ENCODE data around the gene RIMS4. TPM values are rescaled to one million over a fixed set of nuclear protein-coding genes. Genes with fewer than 3 reads are reported as not detected.

RIMS4 gene
- total RNA-seq, 1 donor from 2014 or later: 5.3 TPM

- H3K4me3 Mint-ChIP-seq: no peak overlapping the region
- DNase-seq (ENCODE audit: low spot score): no peak
- no peak overlapping the region for H3K27ac Mint-ChIP-seq
- Histone ChIP-seq H4K20me1 (ENCODE audit: low read depth) (no peaks in the 10 kb centered on the region), H3F3A (ENCODE audit: low read depth) (peaks cover 6% of the 10 kb centered on the region), H2AFZ (replicated peaks) (no peak overlapping the region), H3K9ac (no peak overlapping the region), H3K4me1 (no peaks in the 10 kb centered on the region), H3K79me2 (ENCODE audit: low read depth) (no peaks in the 10 kb centered on the region), H3K27me3 (peaks cover 25% of the 10 kb centered on the region), H3K27ac (no peak overlapping the region), H3K4me3 (no peak overlapping the region), H3K9me3 (ENCODE audit: low read depth) (no peaks in the 10 kb centered on the region), H3K36me3 (no peaks in the 10 kb centered on the region), H3K4me2 (no peak overlapping the region)
- H3K9me3 Mint-ChIP-seq: no peaks in the 10 kb centered on the region
- peaks cover 12% of the 10 kb centered on the region for H3K27me3 Mint-ChIP-seq (ENCODE audit: insufficient read depth, low read depth)
- TF ChIP-seq EZH2 (IDR thresholded peaks at IDR 0.05) (no peak), EZH2phosphoT487 (IDR thresholded peaks at IDR 0.05) (no peak), CTCF (IDR thresholded peaks at IDR 0.05) (no peak)
- H3K4me1 Mint-ChIP-seq: peaks cover 1% of the 10 kb centered on the region
- no peaks in the 10 kb centered on the region for H3K36me3 Mint-ChIP-seq
Measured at GRCh38 chr20:44752099-44752931, 58.0 kb downstream of the RIMS4 start.

GRCh38 chr20:44750081-44750805 lies 60.1 kb downstream of the RIMS4 start:
- H2AFZ ChIP-seq (replicated peaks): no peak overlapping the region
- no peaks in the 10 kb centered on the region for H3K9me3 Mint-ChIP-seq
- peaks cover 5% of the 10 kb centered on the region for H3K4me1 ChIP-seq
- peaks cover 20% of the 10 kb centered on the region for H3K27me3 Mint-ChIP-seq (ENCODE audit: insufficient read depth, low read depth)
- no peaks in the 10 kb centered on the region for H3K36me3 Mint-ChIP-seq
- no peaks in the 10 kb centered on the region for H4K20me1 ChIP-seq (ENCODE audit: low read depth)
- no peak overlapping the region for H3K4me3 ChIP-seq
- H3K27ac ChIP-seq: no peak overlapping the region
- TF ChIP-seq EZH2phosphoT487 (IDR thresholded peaks at IDR 0.05) (no peak), EZH2 (IDR thresholded peaks at IDR 0.05) (no peak), CTCF (IDR thresholded peaks at IDR 0.05) (peak; percentile 47)
- DNase-seq (ENCODE audit: low spot score): peak; percentile 35
- H3K27me3 ChIP-seq: peaks cover 46% of the 10 kb centered on the region
- no peak overlapping the region for H3K4me2 ChIP-seq
- H3K27ac Mint-ChIP-seq: no peak overlapping the region
- H3K9me3 ChIP-seq (ENCODE audit: low read depth): no peaks in the 10 kb centered on the region
- H3F3A ChIP-seq (ENCODE audit: low read depth): peaks cover 22% of the 10 kb centered on the region
- no peaks in the 10 kb centered on the region for H3K36me3 ChIP-seq
- H3K4me1 Mint-ChIP-seq: peaks cover 9% of the 10 kb centered on the region
- H3K4me3 Mint-ChIP-seq: no peak overlapping the region
- no peaks in the 10 kb centered on the region for H3K79me2 ChIP-seq (ENCODE audit: low read depth)
- no peak overlapping the region for H3K9ac ChIP-seq

- Mint-ChIP-seq H3K27ac (no peak overlapping the region), H3K4me3 (no peak overlapping the region), H3K36me3 (no peaks in the 10 kb centered on the region), H3K4me1 (peaks cover 12% of the 10 kb centered on the region), H3K9me3 (no peaks in the 10 kb centered on the region), H3K27me3 (ENCODE audit: insufficient read depth, low read depth) (peaks cover 26% of the 10 kb centered on the region)
- Histone ChIP-seq H4K20me1 (ENCODE audit: low read depth) (no peaks in the 10 kb centered on the region), H3K36me3 (no peaks in the 10 kb centered on the region), H3F3A (ENCODE audit: low read depth) (peaks cover 31% of the 10 kb centered on the region), H3K9ac (no peak overlapping the region), H3K27ac (no peak overlapping the region), H3K4me3 (no peak overlapping the region), H2AFZ (replicated peaks) (no peak overlapping the region), H3K4me2 (no peak overlapping the region), H3K79me2 (ENCODE audit: low read depth) (no peaks in the 10 kb centered on the region), H3K9me3 (ENCODE audit: low read depth) (no peaks in the 10 kb centered on the region), H3K27me3 (peaks cover 68% of the 10 kb centered on the region), H3K4me1 (peaks cover 5% of the 10 kb centered on the region)
- no peak for DNase-seq (ENCODE audit: low spot score)
- no peak for TF ChIP-seq EZH2phosphoT487 (IDR thresholded peaks at IDR 0.05)
- no peak for TF ChIP-seq EZH2 (IDR thresholded peaks at IDR 0.05)
- no peak for TF ChIP-seq CTCF (IDR thresholded peaks at IDR 0.05)
Measured at GRCh38 chr20:44748005-44748370, 62.4 kb downstream of the RIMS4 start.

All from neural progenitor cell (in vitro differentiated cells).